Stimulated activated CD8-positive, alpha-beta memory T cell treated with anti-CD3 and anti-CD28 coated beads, Interleukin-7, amount 100 ng/mL, for 24 hours (primary cell): Measurements from ENCODE around the gene NAB1.

ENCODE experiments used
- DNase-seq: peaks from one replicate; pipeline ENCODE4 v3.0.0-alpha.2; 2020; ENCODE audit warnings: low read depth

Gene NAB1

GRCh38 chr2:190637903-190638618 is 10.8 kb upstream of the NAB1 start:
- DNase-seq, result no peak

GRCh38 chr2:190640117-190640516 is 8.8 kb upstream of the NAB1 start:
- no peak for DNase-seq

DNA sequence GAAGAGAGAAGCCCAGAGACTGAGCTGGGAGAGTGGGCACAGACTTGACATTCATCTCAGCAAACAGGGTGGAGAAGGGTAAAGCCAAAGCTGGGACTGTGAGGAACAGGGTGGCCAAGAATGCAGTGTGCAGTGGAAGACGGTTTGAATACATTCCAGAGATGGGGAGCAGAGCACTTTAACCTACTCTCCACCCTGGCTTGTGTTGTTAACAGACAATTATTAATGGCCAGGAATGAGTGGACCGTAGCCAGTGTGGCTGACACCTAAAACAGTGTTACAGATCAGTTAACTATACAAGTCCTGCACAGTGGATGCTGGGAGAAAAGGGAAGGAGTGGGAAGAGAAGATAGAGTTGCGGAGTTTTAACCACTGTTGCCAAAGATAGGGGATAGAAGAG is 7.4 kb upstream of the NAB1 start:
- no peak for DNase-seq

DNA sequence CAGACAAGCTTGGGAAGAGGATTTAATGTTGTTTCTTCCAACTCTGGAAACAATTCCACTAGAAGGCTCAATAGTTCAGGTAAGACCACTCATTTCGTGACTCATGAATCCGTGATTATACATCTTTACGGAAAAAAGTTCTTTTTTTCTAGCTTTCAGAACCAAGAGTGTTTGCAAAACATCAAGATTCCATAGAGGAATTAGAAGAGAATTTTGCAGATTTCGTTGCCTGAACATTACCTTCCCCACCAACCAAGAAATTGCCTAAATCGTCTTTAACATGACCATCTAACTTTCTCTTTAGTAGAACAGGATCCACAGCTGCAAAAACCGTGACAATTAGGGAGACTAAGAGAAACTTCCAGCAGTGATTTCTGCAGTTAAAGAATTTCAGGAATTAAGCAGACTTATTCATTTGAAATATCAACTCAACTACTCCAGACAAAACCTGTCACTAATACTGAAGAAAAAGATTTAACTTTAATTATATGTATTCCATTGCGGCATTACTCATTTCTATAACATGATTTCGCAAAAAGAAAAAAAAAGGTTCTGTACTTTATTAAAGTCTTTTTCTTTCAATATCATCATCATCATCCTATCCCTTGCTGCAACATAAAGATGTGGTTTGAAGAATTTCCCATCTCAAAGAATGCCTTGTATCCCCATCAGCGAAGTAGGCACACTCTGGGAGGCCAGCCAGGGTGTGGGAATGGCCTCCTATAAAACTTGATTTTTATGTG is 1.9 kb upstream of the NAB1 start:
- no peak for DNase-seq

GRCh38 chr2:190648289-190649034 is 421 bp upstream of the NAB1 start:
- DNase-seq, result peak; percentile 71

DNA sequence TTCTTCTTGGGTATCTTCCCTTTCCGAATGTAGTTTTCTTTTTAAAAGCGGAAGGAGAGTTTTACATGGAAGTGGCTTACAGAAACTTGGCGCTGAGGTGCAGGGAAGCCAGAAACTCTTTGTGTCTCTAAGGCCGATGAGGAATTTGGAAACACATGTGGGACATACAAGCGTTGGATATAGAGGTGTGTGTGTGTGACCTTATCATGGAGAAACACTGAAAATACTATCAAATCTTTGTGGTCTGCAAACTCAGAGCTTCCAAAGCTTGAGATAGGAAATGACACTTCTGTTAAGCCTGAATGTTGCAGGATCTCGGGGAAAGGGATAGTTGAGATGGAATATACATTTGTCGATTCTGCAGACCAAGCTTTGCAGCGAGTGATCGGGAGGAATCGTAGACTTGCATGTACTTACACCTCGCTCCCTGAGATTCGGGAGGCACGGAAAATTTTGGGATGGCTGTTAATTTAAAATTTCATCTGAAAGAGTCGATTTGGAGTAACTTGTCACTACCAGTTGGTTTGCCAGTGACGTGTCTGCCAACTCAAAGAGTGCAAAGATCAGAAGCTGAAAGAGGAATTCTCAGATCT is 1.0 kb downstream of the NAB1 start:
- no peak for DNase-seq

GRCh38 chr2:190651413-190651812 is 2.5 kb downstream of the NAB1 start:
- no peak for DNase-seq

DNA sequence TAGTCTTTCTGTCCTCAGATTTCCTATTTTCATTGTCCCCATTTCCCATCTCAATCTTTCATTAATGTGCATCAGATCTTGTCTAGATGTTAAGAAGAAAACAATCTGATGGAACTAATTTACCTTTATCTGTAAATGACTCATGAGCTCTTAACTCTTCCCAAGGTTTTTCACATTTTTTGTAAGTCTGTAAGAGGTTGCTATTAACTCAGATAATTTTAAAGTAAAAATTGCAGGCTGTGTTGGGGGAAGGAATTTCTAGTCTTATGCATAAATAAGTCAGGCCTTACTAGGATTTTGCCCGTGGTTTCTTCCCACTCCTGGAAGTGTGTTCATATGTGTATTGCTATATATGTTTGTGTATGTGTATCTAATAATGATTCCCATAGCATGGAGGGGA is 4.3 kb downstream of the NAB1 start:
- DNase-seq, result no peak

DNA sequence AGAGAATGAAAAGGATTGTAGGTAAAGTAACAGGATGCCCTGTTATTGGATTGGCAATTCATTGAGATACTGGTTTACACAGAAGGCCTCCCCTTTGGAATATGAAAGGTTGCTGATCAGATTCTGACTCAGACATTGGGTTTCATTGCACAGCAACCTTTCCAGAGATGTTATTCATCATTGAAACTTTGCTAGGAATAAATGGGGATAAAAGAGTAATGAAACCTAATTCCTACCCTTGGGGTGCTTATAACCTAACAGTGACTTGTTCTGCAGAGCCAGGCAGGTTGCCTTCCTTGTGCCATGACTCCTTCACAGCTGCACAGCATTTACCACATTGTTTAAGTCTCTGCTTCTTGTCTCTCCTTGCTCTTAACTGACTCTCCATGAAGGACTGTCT is 5.0 kb downstream of the NAB1 start:
- DNase-seq, result no peak

GRCh38 chr2:190655113-190655512 is 6.2 kb downstream of the NAB1 start:
- no peak for DNase-seq

DNA sequence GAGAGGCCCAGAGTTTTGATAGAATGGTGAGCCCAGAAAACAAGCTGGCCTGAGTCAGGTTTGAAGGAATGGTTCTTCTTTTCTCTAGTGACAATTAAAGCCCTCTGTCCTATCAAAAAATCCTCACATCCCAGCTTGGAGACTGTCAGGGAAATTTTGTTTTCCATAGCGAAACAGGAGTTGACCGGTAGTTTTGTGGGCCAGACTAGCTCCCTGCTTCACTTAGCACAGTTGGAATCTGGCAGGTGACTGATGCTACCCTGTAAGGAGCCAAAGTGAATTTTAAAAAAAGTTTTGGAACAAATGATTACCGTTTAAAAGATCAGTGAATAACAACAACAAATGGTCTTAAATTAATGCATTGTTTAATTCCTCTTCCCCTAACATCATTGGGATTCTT is 6.7 kb downstream of the NAB1 start:
- DNase-seq, result no peak

GRCh38 chr2:190656301-190656700 is 7.4 kb downstream of the NAB1 start:
- DNase-seq, result no peak

DNA sequence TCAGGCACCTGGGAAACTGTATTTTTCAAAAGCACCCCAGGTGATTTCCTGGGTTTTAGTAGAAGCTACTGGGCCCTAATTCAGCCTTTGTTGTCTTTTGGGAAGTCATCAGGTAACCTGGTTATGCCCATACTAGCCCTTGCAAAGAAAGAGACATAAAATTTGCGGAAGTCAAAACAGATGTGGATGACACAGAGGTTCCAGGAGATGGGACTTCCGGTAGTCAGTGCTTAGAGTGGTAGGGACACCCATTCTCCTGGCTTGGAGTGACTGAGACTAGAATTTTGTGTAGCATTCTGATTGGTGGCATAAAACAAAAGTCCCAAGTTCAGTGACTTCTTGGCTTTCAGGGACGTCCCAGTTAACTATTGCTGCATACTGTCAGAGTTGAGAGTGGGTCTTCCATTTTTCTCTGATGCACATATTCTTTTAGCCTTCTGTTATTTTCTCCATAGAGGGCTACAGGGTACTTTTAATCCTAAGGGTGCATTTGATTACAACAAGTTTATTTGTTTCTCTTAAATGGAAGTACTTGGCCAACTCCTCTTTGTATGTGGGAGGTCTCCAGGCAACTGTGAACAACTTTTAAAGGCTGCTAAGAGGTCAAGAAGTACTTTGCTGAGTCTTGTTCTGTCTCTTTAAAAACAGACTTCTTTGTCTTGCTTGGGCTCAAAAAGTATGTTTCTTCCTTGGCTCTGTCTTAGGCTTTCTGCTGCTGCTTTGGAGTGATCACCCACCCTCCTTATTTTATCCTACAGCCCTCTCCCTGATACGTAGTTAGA is 8.8 kb downstream of the NAB1 start:
- DNase-seq, result no peak

GRCh38 chr2:190659553-190659952 is 10.7 kb downstream of the NAB1 start:
- no peak for DNase-seq

DNA sequence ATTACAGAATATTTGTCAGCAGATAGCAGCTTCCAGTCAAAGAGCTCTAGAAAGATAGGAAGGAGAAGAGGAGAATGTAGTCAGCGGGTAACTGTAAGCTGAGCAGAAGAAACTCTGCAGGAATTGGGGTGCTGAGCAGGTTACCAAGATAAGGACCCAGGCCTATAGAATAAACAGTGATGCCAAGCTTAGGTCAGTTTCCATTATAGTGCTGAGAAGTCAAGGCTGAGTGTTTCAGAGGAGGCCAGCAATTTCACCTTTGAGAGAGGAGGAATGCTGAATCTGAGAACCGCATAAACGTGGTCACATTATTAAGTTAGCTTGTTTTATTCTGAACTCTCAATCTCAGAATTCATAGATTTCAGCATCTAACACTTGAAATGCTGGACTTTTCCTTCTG is 13.9 kb downstream of the NAB1 start:
- DNase-seq, result no peak

- DNase-seq, result no peak
These were observed 14.5 kb downstream of the NAB1 start for GRCh38 chr2:190663348-190663747.

- no peak for DNase-seq
These were observed 15.0 kb downstream of the NAB1 start for GRCh38 chr2:190663839-190664238.

GRCh38 chr2:190664240-190664639 is 15.4 kb downstream of the NAB1 start:
- no peak for DNase-seq

DNA sequence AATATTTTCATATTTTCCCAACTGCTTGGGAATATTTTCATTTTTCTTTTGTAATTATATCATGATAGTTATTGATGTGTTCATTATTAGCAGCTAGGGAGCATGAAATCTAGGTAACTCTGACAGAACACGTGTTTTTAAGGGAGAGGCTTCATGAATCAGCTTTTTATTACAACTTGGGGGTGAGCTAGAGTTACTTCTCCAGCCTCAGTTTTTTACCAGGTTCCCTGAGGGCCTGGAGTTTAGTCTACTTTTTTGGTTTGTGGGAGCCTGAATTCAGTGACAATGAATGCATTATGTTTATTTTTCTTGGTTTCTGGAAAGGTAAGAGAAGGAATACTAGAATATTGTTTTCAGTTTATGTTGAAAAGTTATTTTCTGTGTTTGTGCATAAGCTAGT is 18.0 kb downstream of the NAB1 start:
- no peak for DNase-seq

DNA sequence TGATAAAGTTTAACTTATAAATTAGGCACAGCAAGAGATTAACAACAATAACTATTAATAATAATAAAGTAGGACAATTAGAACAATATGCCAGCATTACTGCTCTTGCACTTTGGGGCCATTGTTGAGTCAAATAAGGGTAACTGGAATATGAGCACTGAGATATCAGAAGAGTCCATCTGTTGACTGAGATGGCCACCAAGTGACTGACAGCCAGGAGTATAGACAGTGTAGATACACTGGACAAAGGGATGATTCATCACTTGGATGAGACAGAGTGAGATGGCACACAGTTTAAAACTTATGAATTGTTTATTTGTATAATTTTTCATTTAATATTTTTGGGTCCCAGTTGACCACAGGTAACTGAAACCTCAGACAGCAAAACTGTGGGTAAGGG is 20.0 kb downstream of the NAB1 start:
- no peak for DNase-seq

DNA sequence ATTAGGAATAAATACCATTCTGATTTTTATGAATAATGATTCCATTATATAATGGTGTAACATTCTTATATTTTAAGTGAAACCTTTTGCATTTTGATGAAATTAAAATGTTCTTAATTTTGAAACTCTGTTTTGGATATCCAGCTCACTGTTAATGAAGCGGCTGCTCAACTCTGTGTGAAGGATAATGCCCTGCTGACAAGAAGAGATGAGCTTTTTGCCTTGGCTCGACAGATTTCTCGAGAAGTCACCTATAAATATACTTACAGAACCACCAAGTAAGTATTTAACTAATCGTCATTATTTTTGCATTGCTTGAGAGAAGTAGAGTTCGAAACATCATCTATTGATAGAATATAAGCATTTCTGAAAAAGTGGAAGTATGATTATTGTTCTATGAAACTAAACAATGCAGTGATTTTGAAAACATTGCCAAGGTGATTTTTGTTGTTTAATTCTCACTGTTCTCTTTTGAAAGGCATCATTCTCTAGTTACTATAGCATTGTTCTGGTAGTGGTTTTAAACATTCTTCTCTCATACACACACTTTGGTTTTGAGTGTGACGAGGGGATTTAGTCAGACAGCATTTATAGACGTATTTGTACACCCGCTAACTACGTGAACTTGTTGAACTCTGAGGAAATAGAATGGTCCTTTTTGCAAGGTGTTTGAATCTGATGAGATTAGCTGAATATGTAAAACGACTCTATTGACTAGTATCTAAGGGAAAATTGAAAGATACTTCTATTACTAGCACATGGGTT is 21.5 kb downstream of the NAB1 start:
- no peak for DNase-seq
